GM12873 (cell line): ENCODE results near the gene PACSIN1.

Experiments
- TF ChIP-seq, protein P1 (sequence below): IDR thresholded peaks from 2 replicates; pipeline ENCODE4 v1.5.1; 2012; ENCODE audit warnings: low read depth, mild to moderate bottlenecking, moderate library complexity, low read length, control low read depth; ENCODE audit not compliant: insufficient read depth; ENCODE audit errors: missing control alignments

PACSIN1 gene

DNA sequence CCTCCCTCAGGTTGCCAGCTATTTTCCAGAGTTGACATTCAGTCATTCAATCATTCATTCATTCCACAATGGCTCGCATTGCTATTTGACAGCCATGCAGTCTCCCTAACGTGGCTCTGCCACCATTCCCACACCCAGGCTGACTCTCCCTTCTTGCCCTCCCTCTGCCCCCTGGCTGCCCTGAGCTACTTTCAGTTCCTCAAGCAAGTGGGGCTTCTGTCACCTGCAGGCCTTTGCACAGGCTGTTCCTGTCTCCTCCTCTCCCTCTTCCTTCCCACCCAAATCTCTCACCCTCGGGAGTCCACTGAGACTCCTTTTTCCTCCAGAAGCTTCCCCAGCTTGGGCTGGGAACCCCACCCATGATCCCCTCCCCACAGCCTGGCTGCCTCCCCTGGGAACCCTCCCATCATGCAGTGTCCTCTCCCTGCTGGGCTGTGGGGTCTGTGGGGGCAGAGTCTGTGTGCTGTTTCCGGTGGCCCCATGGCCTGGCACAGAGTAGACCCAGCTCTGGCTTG, 2.6 kb downstream of the PACSIN1 start:
- TF ChIP-seq, protein P1, sequence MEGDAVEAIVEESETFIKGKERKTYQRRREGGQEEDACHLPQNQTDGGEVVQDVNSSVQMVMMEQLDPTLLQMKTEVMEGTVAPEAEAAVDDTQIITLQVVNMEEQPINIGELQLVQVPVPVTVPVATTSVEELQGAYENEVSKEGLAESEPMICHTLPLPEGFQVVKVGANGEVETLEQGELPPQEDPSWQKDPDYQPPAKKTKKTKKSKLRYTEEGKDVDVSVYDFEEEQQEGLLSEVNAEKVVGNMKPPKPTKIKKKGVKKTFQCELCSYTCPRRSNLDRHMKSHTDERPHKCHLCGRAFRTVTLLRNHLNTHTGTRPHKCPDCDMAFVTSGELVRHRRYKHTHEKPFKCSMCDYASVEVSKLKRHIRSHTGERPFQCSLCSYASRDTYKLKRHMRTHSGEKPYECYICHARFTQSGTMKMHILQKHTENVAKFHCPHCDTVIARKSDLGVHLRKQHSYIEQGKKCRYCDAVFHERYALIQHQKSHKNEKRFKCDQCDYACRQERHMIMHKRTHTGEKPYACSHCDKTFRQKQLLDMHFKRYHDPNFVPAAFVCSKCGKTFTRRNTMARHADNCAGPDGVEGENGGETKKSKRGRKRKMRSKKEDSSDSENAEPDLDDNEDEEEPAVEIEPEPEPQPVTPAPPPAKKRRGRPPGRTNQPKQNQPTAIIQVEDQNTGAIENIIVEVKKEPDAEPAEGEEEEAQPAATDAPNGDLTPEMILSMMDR, result no peak

DNA sequence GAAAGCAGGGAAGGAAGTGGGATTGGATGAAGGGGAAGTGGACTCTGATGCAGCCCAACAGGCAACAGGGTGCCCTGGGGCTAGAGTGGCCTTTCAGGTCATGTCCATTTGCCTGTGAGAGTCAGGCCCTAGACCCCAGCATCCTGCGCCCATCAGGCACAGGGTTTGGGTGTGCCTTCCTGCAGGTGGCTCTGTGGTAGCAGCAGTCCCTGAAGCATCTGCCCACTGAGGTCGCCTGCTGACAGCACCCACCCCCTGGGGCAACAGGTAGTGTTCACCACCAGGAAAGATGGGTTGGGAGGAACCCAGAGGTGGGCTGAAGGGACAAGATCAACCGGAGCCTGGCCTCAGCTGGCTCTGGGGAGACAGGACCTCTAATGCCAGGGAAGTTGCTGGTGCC, 3.6 kb downstream of the PACSIN1 start:
- TF ChIP-seq, protein P1, result no peak

DNA sequence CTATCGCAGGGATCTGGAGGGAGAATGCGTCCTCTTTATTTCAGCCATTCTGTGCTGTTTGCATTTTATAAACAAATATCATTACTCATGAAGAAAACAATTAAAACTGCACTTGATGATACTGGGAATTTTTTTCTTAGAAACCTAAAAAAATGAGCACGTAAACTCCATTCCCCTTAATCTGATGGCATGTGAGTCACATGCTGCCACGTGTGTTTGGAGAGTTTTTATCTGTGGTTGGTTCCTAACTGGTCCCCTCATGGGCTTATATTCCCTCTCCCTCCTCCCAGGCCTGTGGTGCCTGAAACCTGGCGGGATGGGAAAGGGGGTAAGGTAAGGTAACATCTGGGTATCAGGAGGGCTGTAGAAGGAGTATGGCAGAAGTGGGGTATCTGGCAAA, 6.5 kb downstream of the PACSIN1 start:
- TF ChIP-seq, protein P1, result no peak

DNA sequence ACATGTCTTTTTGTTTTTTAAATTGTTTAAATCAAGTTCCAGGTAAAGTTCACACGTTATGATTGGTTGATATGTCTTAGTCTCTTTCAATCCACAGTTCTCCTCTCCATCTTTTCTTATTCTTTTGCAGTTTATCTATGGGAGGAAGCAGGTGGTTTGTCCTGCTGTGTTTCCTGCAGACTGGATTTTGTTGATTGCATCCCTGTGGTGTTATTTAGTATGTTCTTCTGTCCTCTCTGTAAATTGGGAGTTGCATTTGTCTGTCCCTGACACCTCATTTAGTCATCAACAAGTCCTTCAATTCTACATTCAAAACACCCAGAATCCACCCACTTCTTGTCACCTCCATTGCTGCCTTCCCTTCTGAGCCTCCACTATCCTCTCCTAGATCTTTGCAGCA, 8.1 kb downstream of the PACSIN1 start:
- TF ChIP-seq, protein P1, result no peak

DNA sequence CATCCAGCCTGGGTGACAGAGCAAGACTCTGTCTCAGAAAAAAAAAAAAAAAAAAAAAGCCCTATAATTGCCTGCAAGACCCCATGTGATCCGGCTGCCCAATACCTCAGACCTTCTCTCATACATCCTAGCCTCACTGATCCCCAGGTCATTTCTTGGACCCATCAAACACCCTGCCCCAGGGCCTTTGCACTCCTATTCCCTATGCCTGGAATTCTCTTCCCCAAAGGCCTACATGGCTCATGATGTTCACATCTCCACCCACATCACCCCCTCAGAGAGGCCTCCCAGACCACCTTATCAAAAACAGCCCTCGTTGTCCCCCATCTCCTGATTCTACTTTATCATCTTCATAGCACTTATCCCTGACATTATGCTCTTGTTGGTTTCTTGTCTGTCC, 8.9 kb downstream of the PACSIN1 start:
- TF ChIP-seq, protein P1, result no peak

DNA sequence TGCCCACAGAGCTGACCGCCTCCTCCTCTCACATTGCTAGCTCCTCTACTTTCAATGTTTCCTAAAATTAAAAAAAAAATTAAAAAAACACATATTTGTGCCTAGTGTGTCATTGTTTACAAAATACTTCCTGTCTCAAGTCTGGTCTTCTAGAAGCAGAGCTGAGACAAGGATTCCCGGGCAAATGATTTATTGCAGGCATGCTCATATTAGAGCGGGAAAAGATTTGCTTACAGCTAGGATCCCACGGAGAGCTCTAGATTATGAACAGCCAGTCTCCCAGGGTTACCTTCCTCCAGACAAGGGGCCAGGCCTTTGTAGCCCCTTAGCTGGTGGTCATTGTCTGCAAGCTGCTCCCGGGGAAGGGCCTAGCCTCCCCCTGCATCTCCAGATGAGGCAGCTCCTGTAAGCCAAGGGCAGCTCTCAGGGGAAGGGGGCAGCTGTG, 9.4 kb downstream of the PACSIN1 start:
- TF ChIP-seq, protein P1, result no peak

DNA sequence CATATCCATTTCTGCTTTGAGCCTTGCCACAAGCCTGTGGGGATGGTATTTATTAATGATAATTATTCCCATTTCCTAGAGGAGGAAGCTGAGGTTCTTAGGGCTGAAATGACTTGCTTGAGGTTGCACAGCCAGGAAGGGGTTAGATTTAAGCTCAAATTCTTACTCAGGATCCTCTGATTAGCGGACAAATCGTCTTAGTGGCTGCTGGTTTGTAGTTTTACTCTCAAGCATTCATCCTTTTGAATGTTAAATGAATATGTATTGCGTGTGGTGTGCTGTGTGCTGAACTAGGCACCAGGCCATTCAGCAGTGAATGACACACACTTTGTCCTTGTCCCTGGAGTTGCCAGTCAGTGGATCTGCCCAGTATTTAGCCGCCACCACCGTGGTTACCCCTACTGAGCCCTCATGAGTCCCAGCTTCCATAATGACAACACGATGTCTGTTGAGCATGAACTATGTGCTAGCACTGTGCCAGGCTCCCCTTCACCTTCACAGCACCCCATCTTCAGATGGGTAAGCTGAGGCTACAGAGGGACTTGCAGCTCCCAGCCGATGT, 10.0 kb downstream of the PACSIN1 start:
- TF ChIP-seq, protein P1, result no peak
